DND-41 (cell line): ENCODE data around the gene TECR.

Experiments used
- CTCF ChIP-seq: IDR thresholded peaks from 2 replicates; pipeline ENCODE4 v1.5.1; 2012; ENCODE audit warnings: borderline replicate concordance, low read length, moderate library complexity, mild to moderate bottlenecking; ENCODE audit not compliant: poor library complexity, severe bottlenecking; ENCODE audit errors: extremely low read depth
- EZH2 ChIP-seq: IDR thresholded peaks from 3 replicates; pipeline ENCODE4 v1.6.1; 2012; ENCODE audit warnings: borderline replicate concordance, low read depth, mild to moderate bottlenecking, moderate library complexity, low read length, inconsistent platforms; ENCODE audit not compliant: severe bottlenecking

- TF ChIP-seq CTCF (no peak), EZH2 (no peak)
These were observed 4.1 kb downstream of the TECR start for GRCh38 chr19:14533450-14533849.
